A673 (cell line): ENCODE data around the gene FKBP4. TPM values are rescaled to one million over a fixed set of nuclear protein-coding genes. Genes with fewer than 3 reads are reported as not detected.
A peak's percentile ranks its signal among the peaks of the same experiment; 100 is the strongest.

Experiments
- BruUV-seq: library from RNA; stranded (reverse); fragments of 400-500 nt; replicated peaks from 2 replicates; lab custom pipeline; 2021; lab: Mats Ljungman, UMichigan
- CTCF ChIA-PET: fragments of 300-600 bp; sonication (Branson Sonifier 250); formaldehyde crosslinking; loops from one replicate; lab custom pipeline; 2022; ENCODE audit warnings: antibody characterized with exemption; lab: Charles Lee
- POLR2A ChIA-PET: fragments of 300-600 bp; sonication (Branson Sonifier 250); formaldehyde crosslinking; loops from one replicate; lab custom pipeline; 2022; ENCODE audit warnings: antibody characterized with exemption; ENCODE audit not compliant: low non-redundant PET; lab: Charles Lee
- DNase-seq: peaks from one replicate; pipeline ENCODE4 v3.0.0-alpha.2; 2015; ENCODE audit warnings: low spot score
- H3K27ac ChIP-seq: fragments of 200-600 bp; sonication (generic); 2 replicates; pipeline ENCODE4 v1.5.1; 2016; ENCODE audit warnings: mixed run types, low read depth, mild to moderate bottlenecking, mixed read lengths, antibody characterized with exemption, low read length; ENCODE audit not compliant: poor library complexity, severe bottlenecking
- H3K27me3 ChIP-seq: fragments of 200-600 bp; sonication (generic); replicated peaks from 2 replicates; pipeline ENCODE4 v1.6.1; 2017; ENCODE audit warnings: mixed run types, low read depth, mild to moderate bottlenecking, mixed read lengths, antibody characterized with exemption, low read length; ENCODE audit not compliant: insufficient read depth, poor library complexity
- H3K36me3 ChIP-seq: fragments of 200-600 bp; sonication (generic); 2 replicates; pipeline ENCODE4 v1.6.1; 2016; ENCODE audit warnings: mixed run types, mild to moderate bottlenecking, mixed read lengths, antibody characterized with exemption, low read length; ENCODE audit not compliant: insufficient read depth, poor library complexity, severe bottlenecking
- H3K4me1 ChIP-seq: fragments of 200-600 bp; sonication (generic); 2 replicates; pipeline ENCODE4 v1.6.1; 2017; ENCODE audit warnings: mixed run types, mild to moderate bottlenecking, mixed read lengths, antibody characterized with exemption, low read length; ENCODE audit not compliant: insufficient read depth, poor library complexity, severe bottlenecking
- H3K4me3 ChIP-seq: fragments of 200-600 bp; sonication (generic); 2 replicates; pipeline ENCODE4 v1.5.1; 2016; ENCODE audit warnings: low read depth, mixed run types, mild to moderate bottlenecking, mixed read lengths, low read length; ENCODE audit not compliant: poor library complexity, severe bottlenecking
- H3K9me3 ChIP-seq: fragments of 200-600 bp; sonication (generic); 2 replicates; pipeline ENCODE4 v1.6.1; 2016; ENCODE audit warnings: mixed run types, low read depth, mild to moderate bottlenecking, mixed read lengths, antibody characterized with exemption, low read length; ENCODE audit not compliant: poor library complexity, severe bottlenecking
- CTCF ChIP-seq: fragments of 300-800, 200-600 bp; sonication (generic); conservative IDR thresholded peaks from 2 replicates; pipeline ENCODE4 v1.5.1; 2017; ENCODE audit warnings: low read depth, mild to moderate bottlenecking, antibody characterized with exemption, low read length, moderate library complexity, mixed read lengths
- EZH2 ChIP-seq: fragments of 200-600 bp; sonication (generic); IDR thresholded peaks from 2 replicates; pipeline ENCODE4 v1.6.1; 2017; ENCODE audit warnings: borderline replicate concordance, low read depth, mild to moderate bottlenecking, mixed read lengths, antibody characterized with exemption, low read length; ENCODE audit not compliant: poor library complexity, severe bottlenecking
- intact Hi-C: fragments of 100-400 bp; cut with micrococcal nuclease; formaldehyde crosslinking; loops from one replicate; pipeline ENCODE4 v1.10.0; 2022; ENCODE audit not compliant: unreplicated experiment
- total RNA-seq: library from RNA; stranded (reverse); gene quantifications from 2 replicates; pipeline ENCODE4 v1.2.3, GENCODE V29; 2021

FKBP4 gene
- total RNA-seq, 1 experiment from 2014 or later: 196 TPM

GRCh38 chr12:2794191-2794735 is 507 bp upstream of the FKBP4 start:
- Histone ChIP-seq H3K27me3 (no peaks in the 10 kb centered on the region), H3K27ac (peak overlapping the region; percentile 26), H3K9me3 (no peaks in the 10 kb centered on the region), H3K4me1 (peaks cover 15% of the 10 kb centered on the region), H3K4me3 (peak overlapping the region; percentile 87), H3K36me3 (peaks cover 28% of the 10 kb centered on the region)
- ChIA-PET CTCF (no interaction called here), POLR2A (no interaction called here)
- peak; percentile 32 for DNase-seq
- intact Hi-C loops: no loop called here
- BruUV-seq: no TSS peak
- no peak for TF ChIP-seq CTCF
- no peak for TF ChIP-seq EZH2

- ChIA-PET CTCF (interaction anchor here (0.6 to 1.2 kb wide), 3 partner anchors 8 to 14 kb away, joined by 4 to 9 read pairs (median 4); no protein-coding TSS in a partner anchor), POLR2A (no interaction called here)
- peak overlapping the region; percentile 69 for H3K27ac ChIP-seq
- H3K27me3 ChIP-seq: no peaks in the 10 kb centered on the region
- no peak for TF ChIP-seq EZH2
- no peak for TF ChIP-seq CTCF
- H3K4me1 ChIP-seq: peaks cover 15% of the 10 kb centered on the region
- peak; percentile 80 for DNase-seq
- no TSS peak for BruUV-seq
- H3K36me3 ChIP-seq: peaks cover 41% of the 10 kb centered on the region
- peak overlapping the region; percentile 87 for H3K4me3 ChIP-seq
- intact Hi-C loops: no loop called here
- H3K9me3 ChIP-seq: no peaks in the 10 kb centered on the region
Measured at GRCh38 chr12:2795291-2796186, 769 bp downstream of the FKBP4 start.

- Histone ChIP-seq H3K4me3 (peak overlapping the region; percentile 87), H3K4me1 (peaks cover 15% of the 10 kb centered on the region), H3K27me3 (no peaks in the 10 kb centered on the region), H3K9me3 (no peaks in the 10 kb centered on the region), H3K36me3 (peaks cover 48% of the 10 kb centered on the region), H3K27ac (peak overlapping the region; percentile 69)
- CTCF ChIA-PET: interaction anchor here (0.6 to 1.2 kb wide), 3 partner anchors 9 to 444 kb away, joined by 3 to 4 read pairs (median 4); no protein-coding TSS in a partner anchor
- TF ChIP-seq CTCF (no peak; the same call in 1 of the 2 replicates), EZH2 (no peak)
- no TSS peak for BruUV-seq
- intact Hi-C loops: no loop called here
- POLR2A ChIA-PET: no interaction called here
- DNase-seq: no peak
Measured at GRCh38 chr12:2796187-2796666, 1.5 kb downstream of the FKBP4 start.
